ENCODE measurements around the gene TDG.

- TF ChIP-seq GATA2 (IDR thresholded peaks at IDR 0.05; ENCODE audit: low read depth, low read length): no peak
- no peak for TF ChIP-seq GATA3 (IDR thresholded peaks at IDR 0.05; ENCODE audit: low read depth, low read length)
These were observed 20.7 kb upstream of the TDG start for GRCh38 chr12:103944964-103945363.
